ENCODE measurements around the gene UGT1A3. TPM values are rescaled to one million over a fixed set of nuclear protein-coding genes. Genes with fewer than 3 reads are reported as not detected.

UGT1A3 gene
- total and polyA plus RNA-seq, 8 donors = 1.3 to 10.7 (median 7.8) TPM; not detected in 4

DNA sequence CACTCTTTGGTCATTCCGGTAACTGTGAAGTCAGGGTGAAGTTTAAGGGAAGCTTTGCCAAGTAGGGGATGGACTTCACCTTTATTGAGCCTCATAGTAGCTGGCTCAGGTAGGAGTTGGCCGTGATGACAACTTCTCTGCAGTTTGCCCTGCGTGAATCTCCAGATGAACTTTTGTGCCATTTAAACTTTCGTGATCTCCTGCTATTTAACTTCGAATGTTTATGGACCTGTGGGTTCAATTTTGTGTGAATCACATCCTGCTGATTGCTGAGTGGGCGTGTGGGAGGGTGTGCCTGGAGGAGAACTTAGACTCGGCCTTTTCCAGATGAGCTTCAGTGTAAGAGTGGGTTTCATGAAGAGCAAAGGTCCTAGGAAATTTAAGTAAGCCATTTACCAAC is 35.4 kb downstream of the UGT1A3 start:
- intact Hi-C loops (cut with DNase I; ENCODE audit: low total_unique reads) = no loop called here
- Histone ChIP-seq H3K4me1 (no peaks in the 10 kb centered on the region), H3K36me3 (peaks cover 0 to 2% (median under 1%) of the 10 kb centered on the region in 4 donors), H3K27me3 (no peaks in the 10 kb centered on the region), H3K9me3 (no peaks in the 10 kb centered on the region), H3K4me3 (no peak overlapping the region), H3K27ac (no peak overlapping the region)
- TF ChIP-seq POLR2AphosphoS5 (IDR thresholded peaks at IDR 0.05) (no peak), POLR2A (IDR thresholded peaks at IDR 0.05) (no peak), EP300 (IDR thresholded peaks at IDR 0.05) (no peak)
- TF ChIP-seq, protein P1, sequence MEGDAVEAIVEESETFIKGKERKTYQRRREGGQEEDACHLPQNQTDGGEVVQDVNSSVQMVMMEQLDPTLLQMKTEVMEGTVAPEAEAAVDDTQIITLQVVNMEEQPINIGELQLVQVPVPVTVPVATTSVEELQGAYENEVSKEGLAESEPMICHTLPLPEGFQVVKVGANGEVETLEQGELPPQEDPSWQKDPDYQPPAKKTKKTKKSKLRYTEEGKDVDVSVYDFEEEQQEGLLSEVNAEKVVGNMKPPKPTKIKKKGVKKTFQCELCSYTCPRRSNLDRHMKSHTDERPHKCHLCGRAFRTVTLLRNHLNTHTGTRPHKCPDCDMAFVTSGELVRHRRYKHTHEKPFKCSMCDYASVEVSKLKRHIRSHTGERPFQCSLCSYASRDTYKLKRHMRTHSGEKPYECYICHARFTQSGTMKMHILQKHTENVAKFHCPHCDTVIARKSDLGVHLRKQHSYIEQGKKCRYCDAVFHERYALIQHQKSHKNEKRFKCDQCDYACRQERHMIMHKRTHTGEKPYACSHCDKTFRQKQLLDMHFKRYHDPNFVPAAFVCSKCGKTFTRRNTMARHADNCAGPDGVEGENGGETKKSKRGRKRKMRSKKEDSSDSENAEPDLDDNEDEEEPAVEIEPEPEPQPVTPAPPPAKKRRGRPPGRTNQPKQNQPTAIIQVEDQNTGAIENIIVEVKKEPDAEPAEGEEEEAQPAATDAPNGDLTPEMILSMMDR (IDR thresholded peaks at IDR 0.05) = no peak
- no peak for DNase-seq
- 55 to 74% (median 70%) methylated on average over 7 of the region's 7 CpGs for WGBS, 5 donors

DNA sequence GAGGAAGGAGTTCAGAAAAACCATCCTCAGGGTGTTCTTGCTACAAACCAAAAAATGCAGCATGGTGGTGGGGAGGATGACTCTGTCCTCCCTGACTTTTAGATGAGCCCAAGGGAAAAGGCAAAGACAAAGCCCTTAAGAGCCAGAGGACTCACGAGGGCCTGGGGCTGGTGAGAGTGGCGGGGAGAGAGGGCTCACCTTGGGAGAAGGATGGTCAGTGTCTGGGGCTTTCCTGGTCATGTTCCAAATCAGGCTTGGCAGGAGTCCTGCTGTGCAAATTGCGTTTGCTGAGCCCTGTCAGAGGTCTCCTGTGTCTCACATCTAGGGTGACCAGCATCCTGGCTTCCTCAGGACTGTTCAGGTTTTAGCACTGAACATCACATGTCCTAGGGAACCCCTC is 35.9 kb downstream of the UGT1A3 start:
- TF ChIP-seq, protein P1 (IDR thresholded peaks at IDR 0.05) = no peak
- TF ChIP-seq POLR2AphosphoS5 (IDR thresholded peaks at IDR 0.05) = no peak
- TF ChIP-seq POLR2A (IDR thresholded peaks at IDR 0.05) = no peak
- TF ChIP-seq EP300 (IDR thresholded peaks at IDR 0.05) = no peak
- intact Hi-C loops (cut with DNase I; ENCODE audit: low total_unique reads) = no loop called here
- no peaks in the 10 kb centered on the region for H3K27me3 ChIP-seq
- WGBS, 5 donors = 62 to 66% (median 63%) methylated on average over 3 of the region's 3 CpGs
- H3K9me3 ChIP-seq = no peaks in the 10 kb centered on the region
- H3K27ac ChIP-seq = no peak overlapping the region
- no peaks in the 10 kb centered on the region for H3K4me1 ChIP-seq
- H3K36me3 ChIP-seq = peaks cover 0 to 7% (median 2%) of the 10 kb centered on the region in 4 donors
- no peak for DNase-seq
- no peak overlapping the region for H3K4me3 ChIP-seq

DNA sequence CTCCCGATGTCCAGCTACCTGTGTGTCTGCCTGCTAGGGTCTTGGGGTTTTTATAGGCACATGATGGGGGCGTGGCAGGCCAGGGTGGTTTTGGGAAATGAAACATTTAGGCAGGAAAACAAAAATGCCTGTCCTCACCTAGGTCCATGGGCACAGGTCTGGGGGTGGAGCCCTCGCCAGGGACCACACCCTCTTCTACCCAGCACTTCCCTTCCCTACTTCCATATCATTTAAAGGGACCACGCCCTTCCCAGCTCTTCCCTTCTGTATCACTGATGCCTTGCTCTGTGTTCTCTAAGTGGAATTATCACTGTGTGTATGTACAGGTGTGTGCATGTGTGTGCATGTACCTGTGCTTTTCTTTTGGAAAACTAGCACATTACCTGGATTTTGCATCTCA is 37.6 kb downstream of the UGT1A3 start:
- WGBS, 5 donors = 75 to 87% (median 80%) methylated on average over 4 of the region's 4 CpGs
- H3K9me3 ChIP-seq = no peaks in the 10 kb centered on the region
- no peaks in the 10 kb centered on the region for H3K4me1 ChIP-seq
- no peak overlapping the region for H3K27ac ChIP-seq
- intact Hi-C loops (cut with DNase I; ENCODE audit: low total_unique reads) = no loop called here
- no peaks in the 10 kb centered on the region for H3K27me3 ChIP-seq
- no peak overlapping the region for H3K4me3 ChIP-seq
- TF ChIP-seq, protein P1 (IDR thresholded peaks at IDR 0.05) = no peak
- TF ChIP-seq POLR2A (IDR thresholded peaks at IDR 0.05) (no peak), POLR2AphosphoS5 (IDR thresholded peaks at IDR 0.05) (no peak), EP300 (IDR thresholded peaks at IDR 0.05) (no peak)
- no peak for DNase-seq
- peaks cover 0 to 9% (median 2%) of the 10 kb centered on the region in 4 donors for H3K36me3 ChIP-seq

DNA sequence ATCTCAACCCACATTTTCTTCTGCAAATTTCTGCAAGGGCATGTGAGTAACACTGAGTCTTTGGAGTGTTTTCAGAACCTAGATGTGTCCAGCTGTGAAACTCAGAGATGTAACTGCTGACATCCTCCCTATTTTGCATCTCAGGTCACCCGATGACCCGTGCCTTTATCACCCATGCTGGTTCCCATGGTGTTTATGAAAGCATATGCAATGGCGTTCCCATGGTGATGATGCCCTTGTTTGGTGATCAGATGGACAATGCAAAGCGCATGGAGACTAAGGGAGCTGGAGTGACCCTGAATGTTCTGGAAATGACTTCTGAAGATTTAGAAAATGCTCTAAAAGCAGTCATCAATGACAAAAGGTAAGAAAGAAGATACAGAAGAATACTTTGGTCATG is 39.2 kb downstream of the UGT1A3 start:
- TF ChIP-seq POLR2AphosphoS5 (IDR thresholded peaks at IDR 0.05) (no peak), POLR2A (IDR thresholded peaks at IDR 0.05) (no peak), EP300 (IDR thresholded peaks at IDR 0.05) (no peak)
- TF ChIP-seq, protein P1 (IDR thresholded peaks at IDR 0.05) = no peak
- no peak for DNase-seq
- Histone ChIP-seq H3K9me3 (no peaks in the 10 kb centered on the region), H3K27me3 (no peaks in the 10 kb centered on the region), H3K36me3 (peaks cover 0 to 13% (median 4%) of the 10 kb centered on the region in 4 donors), H3K4me1 (no peaks in the 10 kb centered on the region), H3K4me3 (no peak overlapping the region), H3K27ac (no peak overlapping the region)
- intact Hi-C loops (cut with DNase I; ENCODE audit: low total_unique reads) = no loop called here
- 80 to 88% (median 84%) methylated on average over 4 of the region's 4 CpGs for WGBS, 5 donors
